ENCODE data around the gene KRTAP7-1. TPM values are rescaled to one million over a fixed set of nuclear protein-coding genes. Genes with fewer than 3 reads are reported as not detected.

The KRTAP7-1 gene
- total and polyA plus RNA-seq, 4 donors: not detected

DNA sequence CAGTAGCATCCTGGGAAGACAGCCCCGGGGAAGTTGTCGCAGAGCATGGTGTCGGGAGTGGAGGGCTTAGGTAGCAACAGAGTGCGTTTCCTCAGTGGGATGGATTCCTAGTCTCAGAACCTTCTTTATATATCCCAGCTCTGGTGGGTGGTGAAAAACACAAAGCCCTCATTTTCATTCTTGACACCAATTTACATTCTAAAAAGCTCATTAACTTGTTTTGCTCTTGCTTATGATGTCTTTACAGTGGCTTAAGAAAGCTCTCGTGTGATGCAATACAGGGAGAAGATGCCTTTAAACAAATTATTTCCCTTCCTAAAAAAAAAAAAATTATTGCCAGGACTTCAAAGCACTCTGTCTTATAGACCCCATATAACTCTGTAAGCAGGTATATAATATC, 16.4 kb downstream of the KRTAP7-1 start, which contains the start of gene KRTAP8-1:
KRTAP8-1 (minus strand) TSS at position 101 of the 400 bp plus-strand sequence; CDS start at position 47, 54 bp downstream.
- H3K27ac ChIP-seq (ENCODE audit: low read depth in 1 of 2, low read length in 2 of 2): no peak within 1 kb of the TSS
- H3K9me3 ChIP-seq (ENCODE audit: control insufficient read depth, low read length): no peaks in the 10 kb centered on the region

DNA sequence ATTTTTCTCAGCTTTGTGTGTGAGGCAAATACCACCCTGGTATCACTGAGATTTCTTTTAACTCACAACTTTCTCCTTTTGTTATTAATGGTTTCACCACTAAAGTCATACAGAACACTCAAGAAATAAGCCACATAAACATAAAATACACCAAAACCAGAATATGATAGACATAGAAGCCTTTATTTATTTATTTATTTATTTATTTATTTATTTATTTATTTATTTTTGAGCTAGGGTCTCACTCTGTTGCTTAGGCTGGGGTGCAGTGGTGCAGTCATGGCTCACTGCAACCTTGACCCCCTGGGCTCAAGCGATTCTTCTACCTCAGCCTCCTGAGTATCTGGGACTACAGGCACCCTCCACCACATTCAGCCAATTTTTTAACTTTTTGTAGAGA, 29.0 kb downstream of the KRTAP7-1 start:
- H3K4me3 ChIP-seq (ENCODE audit: low read length in 2 of 2): no peak overlapping the region
- no peaks in the 10 kb centered on the region for H3K4me1 ChIP-seq (ENCODE audit: control insufficient read depth in 1 of 2, insufficient read depth in 2 of 2, low read length in 2 of 2)
- ATAC-seq (ENCODE audit: low FRiP score) (no peak), DNase-seq (no peak)
- intact Hi-C loops (cut with DNase I): no loop called here
- 93 to 94% methylated on average over 1 of the region's 1 CpG for WGBS, 2 donors
- H3K9me3 ChIP-seq (ENCODE audit: control insufficient read depth, low read length): no peaks in the 10 kb centered on the region
- H3K27ac ChIP-seq (ENCODE audit: low read depth in 1 of 2, low read length in 2 of 2): no peak overlapping the region
- no peaks in the 10 kb centered on the region for H3K36me3 ChIP-seq (ENCODE audit: control insufficient read depth in 1 of 2, insufficient read depth in 2 of 2, low read length in 1 of 2)
- no peaks in the 10 kb centered on the region for H3K27me3 ChIP-seq (ENCODE audit: control insufficient read depth in 1 of 2, insufficient read depth in 2 of 2, low read length in 1 of 2)

More for the DNA sequence above, 16.4 kb downstream of the KRTAP7-1 start, which contains the start of gene KRTAP8-1:
- ATAC-seq (ENCODE audit: low FRiP score): no peak
- Histone ChIP-seq H3K27me3 (ENCODE audit: control insufficient read depth in 1 of 2, insufficient read depth in 2 of 2, low read length in 1 of 2) (no peaks in the 10 kb centered on the region), H3K4me3 (ENCODE audit: low read length in 2 of 2) (no peak within 1 kb of the TSS), H3K36me3 (ENCODE audit: control insufficient read depth in 1 of 2, insufficient read depth in 2 of 2, low read length in 1 of 2) (no peaks in the 10 kb centered on the region), H3K4me1 (ENCODE audit: control insufficient read depth in 1 of 2, insufficient read depth in 2 of 2, low read length in 2 of 2) (no peaks in the 10 kb centered on the region)
- WGBS, 2 donors: 91 to 95% methylated on average over 5 of the region's 5 CpGs
- DNase-seq: no peak
- intact Hi-C loops (cut with DNase I): no loop called here

DNA sequence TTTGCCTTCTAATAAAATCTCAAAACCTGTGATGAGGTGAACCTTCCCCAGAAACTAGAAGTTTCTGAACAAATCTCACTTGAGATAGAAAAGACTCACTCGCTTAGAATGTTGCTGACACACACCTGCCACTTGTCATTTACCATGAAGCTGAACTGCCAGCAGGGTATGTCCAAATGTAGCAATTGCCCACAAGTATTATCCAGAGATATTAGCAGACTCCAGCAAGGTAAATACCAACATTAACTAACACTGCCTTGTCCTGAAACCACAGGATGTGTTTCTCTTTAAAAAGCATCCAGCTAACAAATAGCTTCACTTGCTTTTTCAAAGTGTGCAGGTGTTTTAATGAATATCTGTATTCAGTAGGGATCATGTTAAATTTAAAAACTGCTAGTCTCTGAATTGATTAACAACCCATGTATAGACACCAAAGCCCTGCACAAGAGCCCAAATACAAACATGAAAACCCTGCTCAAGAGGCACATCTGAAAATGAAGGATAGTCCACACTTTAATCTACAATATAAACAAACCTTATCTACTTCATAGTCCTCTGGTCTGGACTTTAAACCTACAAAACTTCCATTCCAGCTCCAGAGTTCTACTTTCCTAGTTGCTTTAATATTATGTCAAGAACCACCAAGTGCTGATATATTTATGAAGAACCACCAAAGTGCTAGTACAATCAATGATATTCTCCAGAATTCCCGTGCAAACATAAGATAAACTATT, 35.8 kb downstream of the KRTAP7-1 start:
- WGBS, 2 donors: 58 to 59% methylated on average over 2 of the region's 2 CpGs

DNA sequence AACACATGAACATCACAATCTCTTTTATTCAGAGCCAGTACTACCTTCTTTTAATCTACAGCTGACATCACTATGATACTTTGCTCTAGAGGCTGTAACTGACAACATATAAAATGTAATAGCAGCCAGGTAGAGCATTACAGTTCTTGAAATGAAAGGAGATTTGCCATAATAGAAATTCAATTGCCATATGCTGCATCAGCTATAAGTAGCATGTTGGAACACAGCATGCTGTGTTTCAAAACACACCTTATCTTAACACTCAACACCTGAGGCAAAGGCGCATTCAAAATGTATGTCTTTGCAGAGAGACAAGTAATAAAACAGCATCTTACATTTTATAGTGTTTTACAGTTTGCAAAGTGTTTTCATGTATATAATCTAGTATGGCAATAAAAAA, 50.3 kb downstream of the KRTAP7-1 start:
- 89 to 90% methylated on average over 1 of the region's 1 CpG for WGBS, 2 donors
- no peak for DNase-seq
- H3K4me3 ChIP-seq (ENCODE audit: low read length in 2 of 2): no peak overlapping the region
- ATAC-seq (ENCODE audit: low FRiP score): no peak
- H3K4me1 ChIP-seq (ENCODE audit: control insufficient read depth in 1 of 2, insufficient read depth in 2 of 2, low read length in 2 of 2): no peaks in the 10 kb centered on the region
- H3K27me3 ChIP-seq (ENCODE audit: control insufficient read depth in 1 of 2, insufficient read depth in 2 of 2, low read length in 1 of 2): no peaks in the 10 kb centered on the region
- no peaks in the 10 kb centered on the region for H3K36me3 ChIP-seq (ENCODE audit: control insufficient read depth in 1 of 2, insufficient read depth in 2 of 2, low read length in 1 of 2)
- H3K27ac ChIP-seq (ENCODE audit: low read depth in 1 of 2, low read length in 2 of 2): no peak overlapping the region
- H3K9me3 ChIP-seq (ENCODE audit: control insufficient read depth, low read length): no peaks in the 10 kb centered on the region
- intact Hi-C loops (cut with DNase I): no loop called here

More for the DNA sequence above, 35.8 kb downstream of the KRTAP7-1 start:
- Histone ChIP-seq H3K4me3 (ENCODE audit: low read length in 2 of 2) (no peak overlapping the region), H3K4me1 (ENCODE audit: control insufficient read depth in 1 of 2, insufficient read depth in 2 of 2, low read length in 2 of 2) (no peaks in the 10 kb centered on the region), H3K9me3 (ENCODE audit: control insufficient read depth, low read length) (peaks cover 1% of the 10 kb centered on the region), H3K27ac (ENCODE audit: low read depth in 1 of 2, low read length in 2 of 2) (no peak overlapping the region), H3K36me3 (ENCODE audit: control insufficient read depth in 1 of 2, insufficient read depth in 2 of 2, low read length in 1 of 2) (no peaks in the 10 kb centered on the region), H3K27me3 (ENCODE audit: control insufficient read depth in 1 of 2, insufficient read depth in 2 of 2, low read length in 1 of 2) (no peaks in the 10 kb centered on the region)
- DNase-seq (no peak), ATAC-seq (ENCODE audit: low FRiP score) (no peak)
- intact Hi-C loops (cut with DNase I): no loop called here

Other genes starting within 250 kb of the KRTAP7-1 start
- not detected for gene KRTAP22-2, start 239.4 kb downstream of the KRTAP7-1 start, total RNA-seq
- gene KRTAP22-2, start 239.4 kb downstream of the KRTAP7-1 start, polyA plus RNA-seq: not detected
- gene KRTAP6-3, start 237.3 kb downstream of the KRTAP7-1 start, total RNA-seq: not detected
- gene KRTAP6-3, start 237.3 kb downstream of the KRTAP7-1 start, polyA plus RNA-seq: not detected
- not detected for gene KRTAP6-2, start 230.9 kb downstream of the KRTAP7-1 start, total RNA-seq
- gene KRTAP6-2, start 230.9 kb downstream of the KRTAP7-1 start, polyA plus RNA-seq: not detected
- gene KRTAP22-1, start 228.7 kb downstream of the KRTAP7-1 start, total RNA-seq: not detected
- gene KRTAP22-1, start 228.7 kb downstream of the KRTAP7-1 start, polyA plus RNA-seq: not detected
- not detected for gene KRTAP6-1, start 215.8 kb downstream of the KRTAP7-1 start, total RNA-seq
- not detected for gene KRTAP6-1, start 215.8 kb downstream of the KRTAP7-1 start, polyA plus RNA-seq
- gene KRTAP20-1, start 213.3 kb downstream of the KRTAP7-1 start, total RNA-seq: not detected
- gene KRTAP20-1, start 213.3 kb downstream of the KRTAP7-1 start, polyA plus RNA-seq: not detected
- not detected for gene KRTAP20-4, start 209.1 kb downstream of the KRTAP7-1 start, total RNA-seq
- gene KRTAP20-4, start 209.1 kb downstream of the KRTAP7-1 start, polyA plus RNA-seq: not detected
- gene KRTAP20-2, start 194.6 kb downstream of the KRTAP7-1 start, total RNA-seq: not detected
- gene KRTAP20-2, start 194.6 kb downstream of the KRTAP7-1 start, polyA plus RNA-seq: not detected
- gene KRTAP20-3, start 186.9 kb downstream of the KRTAP7-1 start, total RNA-seq: not detected
- not detected for gene KRTAP20-3, start 186.9 kb downstream of the KRTAP7-1 start, polyA plus RNA-seq
- gene KRTAP21-3, start 111.0 kb downstream of the KRTAP7-1 start, total RNA-seq: not detected
- gene KRTAP21-3, start 111.0 kb downstream of the KRTAP7-1 start, polyA plus RNA-seq: not detected
- not detected for gene KRTAP21-2, start 82.5 kb downstream of the KRTAP7-1 start, total RNA-seq
- not detected for gene KRTAP21-2, start 82.5 kb downstream of the KRTAP7-1 start, polyA plus RNA-seq
- gene KRTAP21-1, start 74.3 kb downstream of the KRTAP7-1 start, total RNA-seq: not detected
- gene KRTAP21-1, start 74.3 kb downstream of the KRTAP7-1 start, polyA plus RNA-seq: not detected
- not detected for gene KRTAP8-1, start 16.5 kb downstream of the KRTAP7-1 start, total RNA-seq
- not detected for gene KRTAP8-1, start 16.5 kb downstream of the KRTAP7-1 start, polyA plus RNA-seq
- not detected for gene KRTAP11-1, start 51.8 kb upstream of the KRTAP7-1 start, total RNA-seq
- not detected for gene KRTAP11-1, start 51.8 kb upstream of the KRTAP7-1 start, polyA plus RNA-seq
- not detected for gene KRTAP19-8, start 208.7 kb upstream of the KRTAP7-1 start, total RNA-seq
- gene KRTAP19-8, start 208.7 kb upstream of the KRTAP7-1 start, polyA plus RNA-seq: not detected